Endothelial cell of umbilical vein (primary cell): Measurements from ENCODE around the gene FHIT. TPM values are rescaled to one million over a fixed set of nuclear protein-coding genes. Genes with fewer than 3 reads are reported as not detected.

Source experiments
- BruUV-seq: library from RNA; stranded (reverse); fragments of 400-500 nt; replicated peaks from 2 replicates; lab custom pipeline; 2021; lab: Mats Ljungman, UMichigan
- CTCF ChIA-PET: fragments of 300-600, 350-600 bp; sonication (Branson Sonifier 250); formaldehyde crosslinking; loops from one replicate; lab custom pipeline; 2021; ENCODE audit warnings: antibody characterized with exemption, inconsistent platforms; lab: Charles Lee
- POLR2A ChIA-PET: fragments of 300-600, 350-600 bp; sonication (Branson Sonifier 250); formaldehyde crosslinking; loops from one replicate; lab custom pipeline; 2021; ENCODE audit warnings: antibody characterized with exemption, inconsistent platforms; lab: Charles Lee
- DNase-seq: peaks from one replicate; pipeline ENCODE4 v3.0.0-alpha.2; 2011; ENCODE audit warnings: low read depth, low spot score
- FAIRE-seq: peaks from 2 replicates; lab custom pipeline; 2011; peaks lifted over from hg19 to GRCh38; lab: Jason Lieb, UNC
- H2AFZ ChIP-seq: 2 replicates; pipeline ENCODE4 v1.6.0; 2012; ENCODE audit warnings: low read depth, low read length, control low read depth, inconsistent platforms
- H3K27ac ChIP-seq: 2 replicates; pipeline ENCODE4 v1.5.1; 2011; ENCODE audit warnings: low read depth, mild to moderate bottlenecking, control low read depth, low read length, moderate library complexity; ENCODE audit not compliant: insufficient read depth
- H3K27me3 ChIP-seq, 2 experiments: 2 replicates each; pipeline versions ENCODE4 v1.6.0 to v1.6.1; 2011; ENCODE audit warnings: low read length in 2 of 2, mixed read lengths in 1 of 2; ENCODE audit not compliant: control insufficient read depth in 2 of 2, insufficient read depth in 2 of 2
- H3K36me3 ChIP-seq, 2 experiments: 2 replicates in 1 of 2; 3 replicates in 1 of 2; pipeline ENCODE4 v1.5.1; 2011; ENCODE audit warnings: low read length in 2 of 2, mild to moderate bottlenecking in 1 of 2, moderate library complexity in 1 of 2; ENCODE audit not compliant: control insufficient read depth in 2 of 2, insufficient read depth in 2 of 2; ENCODE audit errors: extremely low read depth in 1 of 2
- H3K4me1 ChIP-seq: 3 replicates; pipeline ENCODE4 v1.5.1; 2011; ENCODE audit warnings: mild to moderate bottlenecking, low read length; ENCODE audit not compliant: control insufficient read depth, insufficient read depth; ENCODE audit errors: extremely low read depth
- H3K4me2 ChIP-seq: 2 replicates; pipeline ENCODE4 v1.6.1; 2011; ENCODE audit warnings: low read length, control low read depth, mixed read lengths; ENCODE audit not compliant: insufficient read depth
- H3K4me3 ChIP-seq, 3 experiments: fragments of 200-600 bp in 1 of 3; sonication (generic), shearing (Covaris generic) in 1 of 3; replicated peaks in 1 of 3; 2 replicates each; pipeline ENCODE4 v1.5.1; 2011 to 2016; ENCODE audit warnings: control low read depth in 3 of 3, low read length in 3 of 3, mild to moderate bottlenecking in 2 of 3, inconsistent platforms in 1 of 3, low read depth in 1 of 3, moderate library complexity in 1 of 3; ENCODE audit not compliant: insufficient read depth in 1 of 3
- H3K79me2 ChIP-seq: 2 replicates; pipeline ENCODE4 v1.6.0; 2012; ENCODE audit warnings: low read length, inconsistent platforms; ENCODE audit not compliant: control insufficient read depth, insufficient read depth
- H3K9ac ChIP-seq: replicated peaks from 2 replicates; pipeline ENCODE3; 2011; ENCODE audit warnings: low read length, control low read depth; ENCODE audit not compliant: insufficient read depth; ENCODE audit errors: extremely low read depth
- H3K9me1 ChIP-seq: replicated peaks from 3 replicates; pipeline ENCODE4 v1.6.0; 2011; ENCODE audit warnings: mild to moderate bottlenecking, low read length; ENCODE audit not compliant: control insufficient read depth, insufficient read depth; ENCODE audit errors: extremely low read depth
- H3K9me3 ChIP-seq: replicated peaks from 2 replicates; pipeline ENCODE4 v1.5.1; 2012; ENCODE audit warnings: low read length, inconsistent platforms; ENCODE audit not compliant: control insufficient read depth, insufficient read depth
- H4K20me1 ChIP-seq: replicated peaks from 2 replicates; pipeline ENCODE3; 2011; ENCODE audit warnings: mild to moderate bottlenecking, low read length; ENCODE audit not compliant: control insufficient read depth, insufficient read depth; ENCODE audit errors: extremely low read depth
- EZH2 ChIP-seq: IDR thresholded peaks from 2 replicates; pipeline ENCODE4 v1.6.1; 2012; ENCODE audit warnings: borderline replicate concordance, low read depth, mild to moderate bottlenecking, moderate library complexity, low read length, inconsistent platforms; ENCODE audit not compliant: severe bottlenecking
- FOS ChIP-seq: IDR thresholded peaks from 2 replicates; pipeline ENCODE4 v1.6.1; 2011; ENCODE audit warnings: mild to moderate bottlenecking, low read length, moderate library complexity, borderline replicate concordance; ENCODE audit not compliant: insufficient read depth
- GATA2 ChIP-seq: IDR thresholded peaks from 2 replicates; pipeline ENCODE4 v1.7.0; 2011; ENCODE audit warnings: low read depth, mild to moderate bottlenecking, moderate library complexity, mixed read lengths, low read length; ENCODE audit not compliant: insufficient read length, insufficient read depth
- JUN ChIP-seq: IDR thresholded peaks from 2 replicates; pipeline ENCODE4 v1.6.1; 2011; ENCODE audit warnings: borderline replicate concordance, low read depth; ENCODE audit not compliant: insufficient read length, insufficient read depth
- MYC ChIP-seq: IDR thresholded peaks from one replicate; pipeline ENCODE4 v1.6.1; 2011; ENCODE audit warnings: mild to moderate bottlenecking, low read depth, low read length
- POLR2A ChIP-seq: IDR thresholded peaks from 2 replicates; pipeline ENCODE4 v1.6.1; 2012; ENCODE audit warnings: low read depth, mild to moderate bottlenecking, control low read depth, low read length
- POLR2AphosphoS5 ChIP-seq: IDR thresholded peaks from 2 replicates; pipeline ENCODE4 v1.6.1; 2012; ENCODE audit warnings: low read depth, mild to moderate bottlenecking, control low read depth, low read length, moderate library complexity; ENCODE audit not compliant: insufficient read depth
- dilution Hi-C: fragments of 300-500 bp; cut with MboI; formaldehyde crosslinking; loops from one replicate; pipeline ENCODE4 v1.15.0; 2019; ENCODE audit warnings: low sequenced_read_pairs; ENCODE audit not compliant: extremely low pct_ligation_motif_present
- intact Hi-C: fragments of 100-400 bp; cut with micrococcal nuclease; formaldehyde crosslinking; loops from one replicate; pipeline ENCODE4 v1.10.0; 2022
- polyA plus RNA-seq, 4 experiments: library from polyadenylated mRNA; depleted of rRNA in 3 of 4; stranded (reverse) in 3 of 4; unstranded in 1 of 4; fragments of >200 nt; gene quantifications; 2 replicates each; pipeline versions ENCODE4 v1.2.1 to v1.2.3, GENCODE V29; 2011 to 2012; ENCODE audit warnings: missing spikeins in 1 of 4
- total RNA-seq: library from RNA; stranded (reverse); gene quantifications from 2 replicates; pipeline ENCODE4 v1.2.3, GENCODE V29; 2021
- TF ChIP-seq, protein P1 (sequence below), 2 donors: IDR thresholded peaks; 1 replicate in 1 of 2; 2 replicates in 1 of 2; pipeline ENCODE4 v1.5.1; 2011; ENCODE audit warnings: low read length in 2 of 2, mild to moderate bottlenecking in 2 of 2, moderate library complexity in 2 of 2, control low read depth in 1 of 2, inconsistent platforms in 1 of 2, low read depth in 1 of 2; ENCODE audit not compliant: insufficient read depth in 1 of 2; ENCODE audit errors: extremely low read depth in 1 of 2
- TF ChIP-seq, protein P2 (sequence below): IDR thresholded peaks from 2 replicates; pipeline ENCODE4 v1.6.1; 2011; ENCODE audit not compliant: insufficient read depth, insufficient read length

The FHIT gene
- total and polyA plus RNA-seq, 2 donors (not counting 3 experiments of a cell fraction or from before 2014, with no cell fraction given), result 0.47 to 2.2 TPM

DNA sequence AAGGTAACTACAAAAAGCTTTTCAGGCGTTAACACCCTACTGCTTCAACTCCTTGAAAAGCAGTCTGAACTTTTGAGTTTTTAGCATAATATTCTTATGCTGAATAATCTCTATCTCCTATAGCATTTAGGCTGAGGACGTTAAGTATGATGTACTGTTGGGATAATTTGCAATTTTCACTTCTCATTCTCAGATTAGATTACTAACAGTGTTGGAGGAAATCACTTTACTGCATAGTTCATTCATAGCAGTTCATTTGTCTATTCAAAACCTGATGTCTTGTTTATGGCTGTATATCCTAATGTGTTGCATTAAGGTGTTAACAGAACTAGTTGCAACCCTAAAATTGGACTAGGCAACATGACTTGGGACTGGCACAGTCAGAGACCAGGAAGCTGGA lies 983.1 kb downstream of the FHIT start:
- H3K79me2 ChIP-seq, result no peaks in the 10 kb centered on the region
- H3K4me2 ChIP-seq, result no peak overlapping the region
- no peak for FAIRE-seq
- H3K27me3 ChIP-seq, result no peaks in the 10 kb centered on the region
- DNase-seq, result no peak
- H4K20me1 ChIP-seq, result no peaks in the 10 kb centered on the region
- H3K9me3 ChIP-seq, result peaks cover 2% of the 10 kb centered on the region
- dilution Hi-C loops (no loop called here), intact Hi-C loops (no loop called here)
- ChIA-PET CTCF (no interaction called here), POLR2A (no interaction called here)
- no peaks in the 10 kb centered on the region for H3K9me1 ChIP-seq
- H3K27ac ChIP-seq, result no peak overlapping the region
- H3K4me3 ChIP-seq, result no peak overlapping the region
- H3K9ac ChIP-seq, result no peak overlapping the region
- BruUV-seq, result no TSS peak
- no peak overlapping the region for H2AFZ ChIP-seq
- H3K36me3 ChIP-seq, result no peaks in the 10 kb centered on the region
- H3K4me1 ChIP-seq, result no peaks in the 10 kb centered on the region
- TF ChIP-seq MYC, result no peak
- TF ChIP-seq POLR2AphosphoS5, result no peak
- TF ChIP-seq EZH2, result no peak
- no peak for TF ChIP-seq GATA2
- no peak for TF ChIP-seq JUN
- TF ChIP-seq, protein P1, sequence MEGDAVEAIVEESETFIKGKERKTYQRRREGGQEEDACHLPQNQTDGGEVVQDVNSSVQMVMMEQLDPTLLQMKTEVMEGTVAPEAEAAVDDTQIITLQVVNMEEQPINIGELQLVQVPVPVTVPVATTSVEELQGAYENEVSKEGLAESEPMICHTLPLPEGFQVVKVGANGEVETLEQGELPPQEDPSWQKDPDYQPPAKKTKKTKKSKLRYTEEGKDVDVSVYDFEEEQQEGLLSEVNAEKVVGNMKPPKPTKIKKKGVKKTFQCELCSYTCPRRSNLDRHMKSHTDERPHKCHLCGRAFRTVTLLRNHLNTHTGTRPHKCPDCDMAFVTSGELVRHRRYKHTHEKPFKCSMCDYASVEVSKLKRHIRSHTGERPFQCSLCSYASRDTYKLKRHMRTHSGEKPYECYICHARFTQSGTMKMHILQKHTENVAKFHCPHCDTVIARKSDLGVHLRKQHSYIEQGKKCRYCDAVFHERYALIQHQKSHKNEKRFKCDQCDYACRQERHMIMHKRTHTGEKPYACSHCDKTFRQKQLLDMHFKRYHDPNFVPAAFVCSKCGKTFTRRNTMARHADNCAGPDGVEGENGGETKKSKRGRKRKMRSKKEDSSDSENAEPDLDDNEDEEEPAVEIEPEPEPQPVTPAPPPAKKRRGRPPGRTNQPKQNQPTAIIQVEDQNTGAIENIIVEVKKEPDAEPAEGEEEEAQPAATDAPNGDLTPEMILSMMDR (IDR thresholded peaks at IDR 0.05; ENCODE audit: extremely low read depth in 1 of 2, insufficient read depth in 1 of 2, low read depth in 1 of 2, low read length in 2 of 2), result no peak
- TF ChIP-seq POLR2A, result no peak
- TF ChIP-seq FOS, result no peak
- TF ChIP-seq, protein P2, sequence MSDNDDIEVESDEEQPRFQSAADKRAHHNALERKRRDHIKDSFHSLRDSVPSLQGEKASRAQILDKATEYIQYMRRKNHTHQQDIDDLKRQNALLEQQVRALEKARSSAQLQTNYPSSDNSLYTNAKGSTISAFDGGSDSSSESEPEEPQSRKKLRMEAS, result no peak
